ENCODE data around the gene ADSS2. TPM values are rescaled to one million over a fixed set of nuclear protein-coding genes. Genes with fewer than 3 reads are reported as not detected.

The ADSS2 gene
- total RNA-seq, 1 donor from 2014 or later = 5.5 TPM

DNA sequence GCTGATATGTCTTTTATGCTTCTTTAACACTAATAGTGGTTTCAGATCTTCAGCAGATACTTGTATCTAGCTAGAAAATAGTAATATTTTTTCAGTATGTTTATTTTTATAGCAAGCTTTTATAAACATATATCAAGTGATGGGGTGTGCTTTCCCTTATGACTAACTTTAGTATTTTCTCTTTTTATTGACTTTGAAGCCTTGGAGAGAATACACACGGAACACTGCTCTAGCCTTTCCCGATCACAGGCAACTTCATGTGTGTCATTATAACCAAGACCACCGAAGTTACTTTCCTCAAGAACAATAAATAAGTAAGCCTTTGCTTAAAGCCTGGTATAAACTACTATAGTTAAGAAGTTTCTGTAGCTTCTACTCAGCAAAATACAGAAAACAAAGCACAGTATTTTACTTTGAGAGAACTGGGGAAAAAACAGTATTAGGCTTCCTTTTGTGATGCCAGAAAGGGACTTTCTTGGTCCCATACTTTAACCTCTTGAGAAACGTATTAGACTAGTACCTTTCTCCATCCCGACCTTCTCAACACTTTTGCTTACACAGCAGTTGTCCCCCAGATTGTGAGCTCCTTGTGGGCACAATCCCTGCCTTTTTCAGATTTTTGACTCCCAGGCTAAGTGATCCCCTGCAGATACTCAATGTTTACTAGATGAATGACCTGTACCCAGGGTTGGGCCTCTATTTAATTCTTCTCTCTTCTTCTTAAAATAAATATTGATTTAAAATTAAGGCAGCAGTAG is 3.3 kb downstream of the ADSS2 start:
- DNase-seq (ENCODE audit: missing footprints) (no peak), ATAC-seq (no peak)
- intact Hi-C loops (cut with DNase I) = no loop called here

- ATAC-seq = no peak
- intact Hi-C loops (cut with DNase I) = no loop called here
- DNase-seq (ENCODE audit: missing footprints) = no peak
Measured at GRCh38 chr1:244447552-244447951, 4.2 kb downstream of the ADSS2 start.

- DNase-seq (ENCODE audit: missing footprints) (no peak), ATAC-seq (no peak)
- intact Hi-C loops (cut with DNase I) = no loop called here
Measured at GRCh38 chr1:244447024-244447423, 4.7 kb downstream of the ADSS2 start.

DNA sequence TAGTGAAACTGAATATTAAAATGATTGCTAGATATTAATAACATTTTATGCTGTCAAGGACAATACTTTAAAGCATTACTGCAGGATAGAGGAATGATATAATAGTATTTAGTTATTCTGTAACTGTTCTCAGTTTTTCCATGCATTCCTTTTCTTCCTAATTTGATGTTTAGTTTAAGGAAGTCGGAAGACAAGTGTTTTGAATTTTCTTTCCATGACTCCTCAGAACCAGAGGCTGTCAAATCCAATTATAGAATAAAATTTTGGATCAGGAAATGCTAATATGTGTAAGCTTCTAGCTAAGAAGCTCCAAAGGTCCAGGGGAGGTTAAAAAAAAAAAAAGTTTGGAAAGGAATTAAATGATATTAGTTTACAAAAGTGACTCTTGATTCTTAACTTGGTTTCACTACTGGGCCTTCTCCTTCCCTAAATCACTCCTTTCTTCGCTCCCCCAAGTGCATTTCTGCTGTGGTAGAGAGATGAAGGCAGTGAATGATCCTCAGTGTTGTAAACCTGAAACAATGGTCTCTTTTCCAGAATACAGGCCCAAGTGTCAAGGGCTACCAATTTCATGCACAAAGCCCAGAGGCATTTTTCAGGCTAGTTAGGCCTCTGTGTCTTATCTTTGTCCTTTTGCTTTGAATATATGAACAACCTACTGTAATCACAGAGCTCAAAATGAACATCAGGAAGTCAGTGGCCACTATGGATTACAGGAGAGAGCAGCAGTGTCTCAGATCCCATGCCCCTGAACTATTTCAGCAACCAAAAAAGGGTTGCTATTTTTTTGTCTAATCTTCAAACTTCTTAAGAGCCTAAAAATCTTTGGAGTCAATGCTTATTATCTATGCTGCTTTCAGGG is 6.2 kb downstream of the ADSS2 start:
- intact Hi-C loops (cut with DNase I) = no loop called here
- DNase-seq (ENCODE audit: missing footprints) (no peak), ATAC-seq (no peak)

- intact Hi-C loops (cut with DNase I) = no loop called here
- no peak for DNase-seq (ENCODE audit: missing footprints)
- no peak for ATAC-seq
Measured at GRCh38 chr1:244444854-244445253, 6.9 kb downstream of the ADSS2 start.

DNA sequence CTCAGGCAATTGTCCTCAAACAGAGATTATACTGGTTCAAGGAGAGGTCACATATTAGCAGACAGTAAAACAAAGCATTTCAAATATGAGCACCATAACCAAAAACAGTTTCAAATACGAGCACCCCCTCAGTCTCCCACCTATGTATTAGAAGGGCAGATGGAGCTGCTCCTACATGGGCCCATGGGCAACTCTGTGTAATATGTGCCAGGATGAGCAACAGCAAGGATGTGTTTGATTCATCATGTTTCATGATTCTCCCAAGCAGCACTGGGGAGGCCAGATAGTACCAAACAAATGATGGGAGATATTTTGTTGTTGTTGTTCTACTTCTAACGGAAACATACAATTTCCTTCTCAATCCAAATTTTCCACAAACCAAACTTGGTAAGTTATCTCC is 8.9 kb downstream of the ADSS2 start:
- intact Hi-C loops (cut with DNase I) = no loop called here
- DNase-seq (ENCODE audit: missing footprints) (no peak), ATAC-seq (no peak)

DNA sequence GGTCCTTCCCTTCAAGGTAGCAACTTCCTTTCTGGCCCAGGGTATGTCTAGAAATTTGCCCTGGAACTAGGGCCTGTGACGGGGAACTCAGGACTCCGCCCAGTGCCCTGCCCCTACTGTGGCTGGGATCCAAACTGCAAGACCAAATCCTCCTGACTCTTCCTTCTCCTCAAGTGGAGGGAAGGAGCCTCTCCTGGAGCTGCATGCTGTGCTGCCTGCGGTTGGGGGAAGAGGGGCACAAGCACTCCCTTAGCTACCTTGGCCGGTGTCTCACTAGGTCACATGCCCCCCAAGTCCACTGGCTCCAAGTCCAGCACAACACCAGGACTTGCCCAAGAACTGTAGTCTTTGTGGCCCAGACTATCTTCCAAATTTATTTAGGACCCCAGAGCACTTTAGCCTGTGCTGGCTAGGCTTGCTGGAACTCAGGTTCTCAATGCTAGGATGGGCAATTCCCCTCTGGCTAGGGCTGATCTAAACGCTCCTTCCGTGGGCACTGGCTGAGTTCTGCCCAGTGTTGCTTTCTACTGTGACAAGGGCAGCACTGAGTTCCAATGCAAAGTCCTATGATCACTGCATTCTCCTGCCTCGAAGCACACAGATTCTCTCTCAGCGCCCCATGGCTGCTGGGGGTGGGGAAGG is 12.2 kb downstream of the ADSS2 start:
- DNase-seq (ENCODE audit: missing footprints) (no peak), ATAC-seq (no peak)
- intact Hi-C loops (cut with DNase I) = no loop called here

DNA sequence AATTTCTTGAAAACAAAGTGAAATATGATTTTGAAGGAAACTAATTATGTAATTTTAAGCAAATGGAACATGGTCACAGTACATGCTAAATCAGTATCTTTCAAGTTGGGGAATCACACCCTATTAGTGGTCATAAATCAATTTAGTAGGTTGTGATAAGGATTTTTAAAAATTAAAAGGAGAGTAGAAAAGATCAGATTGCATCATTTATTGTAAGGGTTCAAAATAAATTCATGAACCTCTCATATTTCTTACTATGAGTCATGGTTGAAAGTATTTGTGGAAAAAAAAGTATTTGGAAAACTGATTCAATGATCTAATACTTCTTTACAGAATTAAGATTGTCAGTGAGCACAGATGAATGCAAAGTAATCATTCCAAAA is 14.6 kb downstream of the ADSS2 start:
- DNase-seq (ENCODE audit: missing footprints) = no peak
- intact Hi-C loops (cut with DNase I) = no loop called here
- ATAC-seq = no peak

GRCh38 chr1:244436336-244437085 is 15.2 kb downstream of the ADSS2 start:
- DNase-seq (ENCODE audit: missing footprints) (no peak), ATAC-seq (no peak)
- intact Hi-C loops (cut with DNase I) = no loop called here

DNA sequence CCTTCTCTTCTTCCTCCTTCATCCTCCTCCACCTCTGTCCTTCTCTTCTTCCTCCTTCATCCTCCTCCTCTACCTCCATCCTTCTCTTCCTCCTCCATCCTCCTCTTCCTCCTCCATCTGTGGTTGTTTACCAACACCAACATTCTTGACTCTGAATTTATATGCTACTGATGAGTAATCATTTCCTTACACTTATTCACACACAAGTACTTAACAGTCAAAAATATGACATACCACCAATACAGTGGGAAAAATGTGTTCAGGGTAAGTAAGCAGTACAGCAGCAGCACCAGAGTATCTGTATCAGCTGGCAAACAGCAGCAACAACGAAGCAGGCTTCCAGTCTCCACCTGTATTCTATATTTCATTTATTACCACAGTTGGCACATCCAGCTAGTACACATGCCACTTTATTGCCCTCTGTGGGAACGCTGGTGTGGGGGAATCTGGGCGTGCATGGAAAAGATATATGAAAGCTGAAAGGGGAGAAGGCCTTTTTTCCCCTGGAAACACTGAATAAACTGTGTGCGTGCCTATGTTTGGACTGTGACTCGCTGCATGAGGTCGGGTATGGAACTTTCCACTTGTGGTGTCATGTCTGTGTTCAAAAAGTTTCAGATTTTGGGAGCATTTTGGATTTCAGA is 16.0 kb downstream of the ADSS2 start:
- DNase-seq (ENCODE audit: missing footprints) (no peak), ATAC-seq (no peak)
- intact Hi-C loops (cut with DNase I) = no loop called here

GRCh38 chr1:244431166-244431565 is 20.5 kb downstream of the ADSS2 start:
- no peak for ATAC-seq
- intact Hi-C loops (cut with DNase I) = no loop called here
- no peak for DNase-seq (ENCODE audit: missing footprints)

DNA sequence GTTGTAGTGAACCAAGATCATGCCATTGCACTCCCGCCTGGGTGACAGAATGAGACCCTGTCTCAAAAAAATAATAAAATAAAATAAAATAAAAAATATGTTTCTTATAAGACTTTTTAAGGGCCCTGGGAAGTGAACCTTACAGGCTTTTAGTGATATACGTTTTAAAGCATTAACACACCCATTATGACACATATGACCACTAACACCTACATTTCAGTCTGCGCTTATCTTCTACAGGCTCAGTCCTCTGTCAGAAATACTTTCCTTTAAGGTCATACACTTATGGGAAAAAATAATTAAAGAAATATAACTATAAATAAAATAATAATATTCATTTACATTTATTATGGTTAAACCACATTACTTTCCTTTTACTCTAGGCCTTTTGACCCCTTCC is 21.9 kb downstream of the ADSS2 start:
- ATAC-seq (no peak), DNase-seq (ENCODE audit: missing footprints) (no peak)
- intact Hi-C loops (cut with DNase I) = no loop called here

DNA sequence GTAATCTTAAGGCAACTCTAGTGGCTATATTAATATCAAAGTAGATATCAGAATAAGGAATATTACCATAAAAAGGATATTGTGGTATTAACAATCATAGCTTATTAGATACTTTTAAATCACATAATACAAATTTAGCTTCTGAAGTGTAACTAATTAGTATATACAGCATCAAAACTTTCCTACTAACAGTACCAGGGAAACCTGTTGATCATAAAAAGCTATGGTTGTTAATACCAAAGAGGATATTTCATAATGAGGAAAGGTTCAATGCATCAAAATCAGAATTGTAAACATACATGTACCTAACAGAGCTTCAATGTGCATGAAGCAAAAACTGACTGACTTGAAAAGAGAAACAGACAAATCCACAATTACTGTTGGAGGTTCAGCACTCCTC is 24.1 kb downstream of the ADSS2 start:
- ATAC-seq (no peak), DNase-seq (ENCODE audit: missing footprints) (no peak)
- intact Hi-C loops (cut with DNase I) = no loop called here

GRCh38 chr1:244424649-244425334 is 26.9 kb downstream of the ADSS2 start:
- intact Hi-C loops (cut with DNase I) = no loop called here
- DNase-seq (ENCODE audit: missing footprints) (no peak), ATAC-seq (no peak)

DNA sequence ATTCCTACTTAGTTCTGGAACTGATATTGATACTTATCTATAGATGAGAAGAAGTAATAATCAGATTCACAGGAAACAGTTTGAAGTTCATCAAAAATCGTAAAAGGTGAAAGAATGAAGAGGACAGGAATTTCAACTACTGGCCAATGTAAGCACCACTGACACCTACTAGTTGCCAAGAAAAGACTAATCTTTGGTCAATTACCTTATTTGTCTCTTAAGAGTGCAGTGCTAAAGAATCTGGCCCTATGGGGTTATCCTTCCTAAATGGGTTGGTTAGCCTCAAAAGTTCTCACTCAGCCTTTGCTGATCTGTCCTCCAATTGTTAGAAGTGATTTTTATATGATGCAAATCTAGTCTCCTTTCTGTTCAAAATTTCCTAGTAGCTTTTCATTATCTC is 29.5 kb downstream of the ADSS2 start:
- intact Hi-C loops (cut with DNase I) = no loop called here
- ATAC-seq (no peak), DNase-seq (ENCODE audit: missing footprints) (no peak)

GRCh38 chr1:244419024-244419423 is 32.7 kb downstream of the ADSS2 start:
- ATAC-seq = no peak
- intact Hi-C loops (cut with DNase I) = no loop called here
- DNase-seq (ENCODE audit: missing footprints) = no peak

DNA sequence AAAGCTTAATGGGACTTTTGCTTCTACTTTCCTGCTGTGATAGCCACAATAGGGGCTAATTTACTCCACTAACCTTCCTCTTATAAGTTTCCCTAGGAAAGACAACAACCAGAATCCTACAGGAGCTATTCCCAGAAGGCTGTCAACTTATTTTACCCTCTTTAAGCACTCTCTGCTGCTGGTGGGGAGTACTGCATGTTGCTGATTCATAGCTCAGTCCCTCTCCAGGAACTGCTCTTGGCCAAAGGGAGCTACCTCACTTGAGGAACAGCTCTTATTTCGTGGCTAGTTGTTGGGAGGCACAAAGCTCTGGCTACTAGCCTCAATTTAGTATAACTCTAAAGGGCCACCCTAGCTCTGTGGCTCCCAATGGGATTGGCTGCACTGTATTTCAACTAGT is 37.2 kb downstream of the ADSS2 start:
- intact Hi-C loops (cut with DNase I) = no loop called here
- DNase-seq (ENCODE audit: missing footprints) (no peak), ATAC-seq (no peak)

GRCh38 chr1:244413736-244414135 is 38.0 kb downstream of the ADSS2 start:
- intact Hi-C loops (cut with DNase I) = no loop called here
- no peak for ATAC-seq

More at GRCh38 chr1:244413736-244414135, 38.0 kb downstream of the ADSS2 start:
- no peak for DNase-seq (ENCODE audit: missing footprints)
